Left renal cortex interstitium (tissue), 4 donors: ENCODE results near the gene VPS13D. TPM values are rescaled to one million over a fixed set of nuclear protein-coding genes. Genes with fewer than 3 reads are reported as not detected.

Experiments
- DNase-seq, 4 donors: peaks; one replicate each; pipeline ENCODE4 v3.0.0-alpha.2; 2013; ENCODE audit warnings: low read depth in 4 of 4, low spot score in 2 of 4, missing footprints in 1 of 4
- polyA plus RNA-seq, 4 donors: library from polyadenylated mRNA; unstranded; fragments of 120-200 nt; gene quantifications; one replicate each; pipeline ENCODE4 v1.2.1, GENCODE V29; 2013; ENCODE audit not compliant: insufficient read length in 4 of 4

Gene VPS13D
- polyA plus RNA-seq, 4 donors: 21.8 to 32.3 (median 27.6) TPM

DNA sequence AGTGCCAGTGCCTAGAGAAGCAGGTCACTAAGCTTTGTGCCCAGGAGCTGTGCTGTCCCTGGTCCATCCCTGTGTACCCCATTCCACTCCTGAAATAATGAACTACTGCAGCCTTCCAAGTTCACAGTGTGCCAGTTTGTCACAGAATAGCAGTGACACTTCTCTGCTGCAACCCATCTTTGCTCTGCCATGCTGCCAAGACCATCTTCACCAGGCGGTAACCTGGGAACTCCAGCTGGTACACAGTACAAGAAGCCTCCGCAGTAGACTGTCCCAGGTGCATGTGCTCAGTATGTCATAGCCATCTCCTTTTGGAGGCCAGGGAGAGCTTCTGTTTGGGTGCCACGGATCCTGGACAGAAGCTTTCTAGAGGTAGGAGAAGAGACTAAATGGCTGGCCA, 250.2 kb downstream of the VPS13D start:
- no peak for DNase-seq

DNA sequence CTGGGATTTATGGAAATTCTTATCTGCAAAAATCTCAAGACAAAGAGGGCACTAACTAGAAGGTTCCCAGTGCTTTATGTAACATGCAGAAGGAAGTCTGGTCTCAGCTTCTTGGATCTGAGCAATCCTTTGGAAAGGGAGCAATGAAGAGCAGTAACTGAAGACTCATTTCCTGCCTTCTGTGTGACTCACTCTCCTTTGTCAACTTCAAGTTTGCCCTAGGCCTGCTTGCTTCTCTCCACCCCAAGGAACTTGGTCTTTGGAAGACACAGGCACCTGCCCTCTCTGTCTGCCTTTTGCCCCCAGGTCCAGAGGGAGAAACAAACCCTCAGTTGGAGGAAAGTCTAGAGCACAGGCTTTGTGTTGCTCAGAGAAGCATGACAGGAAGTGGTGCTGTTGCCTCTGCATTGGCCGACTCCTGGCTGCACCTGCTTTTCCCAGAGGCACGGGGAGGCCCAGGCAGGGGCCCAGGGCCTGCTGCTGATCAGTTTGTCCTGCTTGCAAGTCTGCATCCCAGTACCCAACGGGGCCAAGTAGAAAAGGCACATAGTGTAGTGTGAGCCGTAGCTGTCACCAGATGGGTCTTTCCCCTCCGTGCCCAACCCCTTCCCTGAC, 251.0 kb downstream of the VPS13D start:
- no peak for DNase-seq

- no peak for DNase-seq
Observed at GRCh38 chr1:12481928-12482327, 252.1 kb downstream of the VPS13D start.

DNA sequence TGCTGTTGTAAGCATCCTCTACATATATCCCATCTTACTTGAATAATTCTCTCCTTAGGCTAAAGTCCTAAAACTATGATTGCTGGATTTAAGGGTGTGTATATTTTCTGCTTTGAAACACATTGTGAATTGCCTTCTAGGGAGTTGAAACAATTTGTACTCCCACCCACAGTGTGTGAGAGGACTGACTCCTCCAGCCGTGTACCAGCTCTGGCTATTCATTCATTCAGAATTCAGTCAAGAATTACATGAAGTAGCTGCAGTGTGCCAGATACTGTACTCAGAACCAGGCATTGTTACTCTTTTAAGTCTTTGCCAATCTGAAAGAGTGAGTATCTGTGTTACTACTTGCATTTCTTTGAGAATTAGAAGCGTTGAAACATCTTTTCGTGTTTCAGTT, 253.2 kb downstream of the VPS13D start:
- no peak for DNase-seq

- no peak for DNase-seq
Observed at GRCh38 chr1:12485231-12486058, 255.6 kb downstream of the VPS13D start.

DNA sequence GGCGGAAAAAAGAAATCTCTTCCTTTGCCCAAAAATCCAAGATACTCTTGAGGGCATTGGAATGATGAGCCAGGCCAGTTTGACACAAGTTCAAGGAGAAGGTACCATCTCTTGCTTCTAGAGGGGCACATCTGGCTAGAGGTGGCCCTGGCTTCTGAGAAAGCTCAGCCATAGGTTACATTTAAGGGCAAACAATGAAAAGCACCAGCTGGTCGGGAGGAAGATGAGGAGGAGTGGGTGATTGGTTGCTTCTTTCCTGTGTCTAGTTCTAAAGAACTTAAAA, 256.2 kb downstream of the VPS13D start:
- no peak for DNase-seq

DNA sequence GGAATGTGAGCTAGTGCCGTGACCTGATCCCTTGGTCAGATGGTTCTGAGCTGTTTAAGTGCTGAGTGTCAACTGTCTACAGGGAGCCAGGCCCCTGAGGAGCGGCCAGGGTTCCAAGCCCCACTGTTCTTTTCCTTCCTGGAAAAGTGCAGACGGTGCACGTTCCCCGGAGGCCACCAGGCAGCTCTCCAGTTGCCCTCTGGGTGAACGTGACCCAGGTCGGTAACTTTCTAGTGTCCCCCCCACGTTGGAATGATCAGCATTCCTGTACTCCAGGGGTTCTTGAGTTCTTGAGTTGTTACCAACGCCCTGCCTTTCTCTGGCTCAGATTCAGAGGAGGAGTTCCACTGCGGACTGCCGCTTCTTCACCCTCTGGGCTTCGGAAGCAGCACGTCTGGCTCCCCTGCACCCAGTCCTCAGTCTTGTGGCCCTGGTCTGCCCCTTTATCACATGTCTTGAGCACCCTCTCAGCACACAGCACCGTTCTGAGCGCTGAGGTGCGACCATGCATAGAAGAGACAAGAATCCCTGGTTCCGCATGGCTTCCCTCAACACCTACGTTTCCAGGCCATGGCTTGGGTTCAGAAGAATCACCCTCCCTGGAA, 256.7 kb downstream of the VPS13D start:
- no peak for DNase-seq

DNA sequence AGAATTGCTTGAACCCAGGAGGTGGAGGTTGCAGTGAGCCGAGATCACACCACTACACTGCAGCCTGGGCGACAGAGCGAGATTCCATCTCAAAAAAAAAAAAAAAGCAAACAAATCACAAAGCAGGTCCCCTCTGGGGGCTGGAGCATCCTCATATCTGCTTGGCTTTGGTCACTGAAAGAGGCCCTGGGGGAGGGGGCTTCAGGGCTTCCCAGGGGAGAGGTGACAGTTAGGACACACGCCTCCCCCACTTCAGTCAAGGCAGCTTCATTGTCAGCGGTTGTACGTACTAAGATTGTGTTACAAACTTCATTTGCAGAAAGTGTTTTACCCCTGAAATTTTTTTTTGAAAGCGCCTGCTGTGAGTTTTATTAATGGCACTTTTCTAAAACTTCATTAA, 257.7 kb downstream of the VPS13D start:
- no peak for DNase-seq

DNA sequence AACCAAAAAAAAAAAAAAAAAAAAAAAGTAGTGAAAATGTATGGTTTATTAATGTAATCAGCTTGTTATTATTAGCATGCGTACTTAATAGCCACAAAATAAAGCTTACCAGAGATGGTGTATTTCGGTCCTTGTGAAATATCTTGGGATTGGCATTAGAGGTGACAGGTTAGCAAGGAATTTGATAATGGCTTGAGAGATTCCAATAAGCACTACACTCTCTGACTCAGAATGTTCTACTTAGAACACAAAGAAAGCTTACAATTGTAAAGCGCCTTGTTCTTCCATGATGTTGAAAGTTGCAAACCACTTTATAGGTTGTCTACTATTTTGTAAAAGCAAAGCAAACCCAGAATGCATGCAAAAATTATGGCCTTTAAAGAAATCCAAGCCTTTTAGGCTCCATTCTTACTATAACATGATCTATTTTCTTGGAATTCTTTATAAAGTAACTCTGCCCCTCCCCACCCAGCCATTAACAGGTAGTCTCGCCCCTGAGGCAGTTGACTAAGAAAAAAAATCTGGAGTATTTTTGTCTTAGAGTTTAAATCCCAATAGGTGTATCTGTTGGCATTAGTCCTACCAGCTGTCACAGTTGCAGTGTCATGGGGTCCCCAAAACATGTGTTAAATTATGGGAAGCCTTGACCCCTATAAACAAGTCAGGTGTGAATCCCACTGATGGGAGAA, 259.0 kb downstream of the VPS13D start:
- no peak for DNase-seq

DNA sequence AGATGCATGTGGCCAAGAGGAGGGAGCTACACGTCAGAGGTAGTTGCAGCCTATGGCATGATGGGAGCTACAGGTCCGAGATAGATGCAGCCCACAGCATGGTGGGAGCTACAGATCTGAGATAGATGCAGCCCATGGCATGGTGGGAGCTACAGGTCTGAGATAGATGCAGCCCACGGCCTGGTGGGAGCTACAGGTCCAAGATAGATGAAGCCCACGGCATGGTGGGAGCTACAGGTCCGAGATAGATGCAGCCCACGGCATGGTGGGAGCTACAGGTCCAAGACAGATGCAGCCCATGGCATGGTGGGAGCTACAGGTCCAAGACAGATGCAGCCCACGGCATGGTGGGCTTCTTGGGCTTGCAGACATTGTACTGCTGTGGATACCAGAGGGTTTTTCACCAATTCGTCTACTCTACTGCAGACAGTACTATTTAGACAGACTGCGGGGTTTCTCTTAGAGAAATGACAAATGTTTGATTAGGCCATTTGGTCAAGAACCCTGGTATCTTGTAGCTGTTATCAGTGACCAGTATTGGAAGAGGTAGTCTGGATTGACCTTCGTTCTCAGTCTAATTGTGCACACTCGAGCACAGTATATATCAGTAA, 260.8 kb downstream of the VPS13D start:
- no peak for DNase-seq

DNA sequence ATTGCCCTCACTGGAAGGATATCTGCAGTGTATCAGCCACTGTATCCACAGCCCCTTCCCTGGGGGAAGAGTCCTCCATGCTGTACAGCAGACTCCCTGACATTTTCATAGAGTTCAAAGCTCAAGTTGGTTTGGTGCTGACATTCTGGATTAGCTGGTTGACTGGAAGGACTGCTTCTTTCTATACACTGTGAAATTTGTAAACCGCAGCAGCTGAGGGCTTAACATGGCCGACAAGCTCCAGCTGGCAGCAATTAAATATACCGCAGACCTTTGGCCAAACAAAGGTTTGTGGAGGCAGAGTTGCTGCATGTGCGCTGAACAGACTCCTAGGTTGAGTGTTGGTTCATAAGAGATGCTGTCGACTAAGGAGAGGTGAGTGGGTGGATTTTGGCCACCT, 261.8 kb downstream of the VPS13D start:
- no peak for DNase-seq

DNA sequence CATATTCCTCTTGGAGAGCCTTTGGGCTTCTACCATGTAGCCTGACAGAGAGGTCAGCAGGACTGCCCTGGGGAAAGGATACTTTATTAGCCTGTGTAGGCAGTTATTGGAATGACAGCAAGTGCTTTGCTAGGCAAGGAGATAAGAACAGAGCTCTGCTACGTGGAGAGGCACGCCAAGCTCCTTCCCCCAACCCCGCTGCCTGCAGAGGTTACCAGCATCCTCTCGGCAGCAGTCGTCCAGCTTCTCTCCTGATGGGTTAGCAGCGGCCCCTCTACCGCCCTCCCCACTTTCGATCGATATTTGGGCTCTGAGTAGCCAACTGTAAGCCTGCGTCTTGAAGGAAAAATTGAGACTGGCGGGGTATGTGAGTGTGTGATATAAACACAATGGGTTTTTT, 265.9 kb downstream of the VPS13D start:
- no peak for DNase-seq

GRCh38 chr1:12496154-12496961, 266.5 kb downstream of the VPS13D start:
- DNase-seq: no peak

GRCh38 chr1:12499539-12500240, 269.9 kb downstream of the VPS13D start:
- DNase-seq: no peak

DNA sequence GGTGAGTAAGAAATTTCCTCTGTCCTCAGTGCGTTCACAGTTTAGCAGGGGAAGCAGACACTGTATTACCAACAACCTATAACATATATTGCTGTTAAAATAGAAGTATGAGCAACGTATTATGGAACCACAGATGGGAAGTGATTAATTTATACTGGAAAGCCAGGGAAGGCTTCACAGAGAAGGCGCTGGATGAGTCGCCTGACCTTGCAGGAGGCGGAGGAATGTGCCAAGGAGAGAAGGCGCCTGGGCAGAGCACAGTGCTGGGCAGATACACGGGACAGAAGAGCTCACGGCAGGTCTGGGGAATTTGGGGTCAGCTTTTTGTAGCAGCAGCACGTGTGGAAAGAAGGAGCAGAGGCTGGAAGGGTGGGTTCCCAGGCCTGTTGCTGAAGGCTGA, 271.8 kb downstream of the VPS13D start:
- no peak for DNase-seq

DNA sequence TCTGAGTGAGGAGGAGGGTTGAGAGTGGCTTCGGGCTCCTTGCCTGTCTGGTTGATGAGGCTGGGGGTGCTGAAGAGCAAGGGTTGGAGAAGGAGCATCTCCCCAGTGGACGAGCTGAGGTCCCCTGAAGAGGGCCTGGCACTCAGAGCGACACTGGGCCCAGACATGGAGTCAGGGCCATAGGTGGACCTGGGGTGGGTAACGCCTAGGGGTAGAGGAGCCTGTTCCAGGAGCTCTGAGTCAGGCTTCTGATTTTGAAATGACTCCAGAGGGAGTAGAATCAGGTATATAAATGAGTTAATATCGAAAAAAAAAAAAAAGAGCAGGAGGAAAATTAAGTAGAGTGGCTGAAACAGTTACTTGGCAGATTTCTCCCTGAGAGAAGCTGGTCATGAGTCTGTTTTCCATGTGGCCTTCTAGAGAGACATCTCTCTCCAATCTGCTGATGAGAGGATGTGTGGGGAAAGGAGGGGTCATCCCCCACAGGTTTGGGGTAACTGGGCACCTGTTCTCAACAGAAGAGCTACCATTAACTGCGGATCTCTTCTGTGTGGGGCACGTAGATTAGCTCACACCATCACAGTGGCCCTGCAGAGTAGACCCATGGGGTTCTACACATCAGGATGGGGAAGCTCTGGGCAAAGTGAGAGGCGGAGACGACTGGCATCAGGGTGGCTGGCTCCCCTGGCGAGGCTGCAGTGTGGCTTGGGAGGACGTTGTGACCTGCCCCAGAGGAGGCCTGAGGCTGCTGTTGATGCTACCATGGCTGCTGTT, 272.7 kb downstream of the VPS13D start:
- DNase-seq: no peak

DNA sequence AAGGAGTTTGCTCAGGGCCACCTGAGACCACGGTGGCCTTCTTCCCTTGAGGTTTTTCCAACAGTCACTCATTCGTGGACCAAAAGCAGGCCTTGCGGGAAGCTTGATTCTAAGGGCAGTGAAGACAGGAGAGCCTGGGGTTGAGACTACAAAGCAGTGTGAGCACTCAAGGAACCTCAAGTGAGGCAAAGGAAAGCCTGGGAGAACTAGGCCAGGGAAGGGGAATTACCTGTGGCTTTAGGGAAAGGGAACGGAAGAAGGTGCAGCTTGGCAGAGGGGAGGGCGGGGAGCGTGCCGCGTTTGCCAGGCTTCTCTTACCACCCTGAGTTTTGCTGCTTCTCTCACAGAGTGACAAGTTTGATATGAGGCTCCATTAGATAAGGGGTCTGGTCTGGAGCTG, 273.9 kb downstream of the VPS13D start:
- DNase-seq: no peak

DNA sequence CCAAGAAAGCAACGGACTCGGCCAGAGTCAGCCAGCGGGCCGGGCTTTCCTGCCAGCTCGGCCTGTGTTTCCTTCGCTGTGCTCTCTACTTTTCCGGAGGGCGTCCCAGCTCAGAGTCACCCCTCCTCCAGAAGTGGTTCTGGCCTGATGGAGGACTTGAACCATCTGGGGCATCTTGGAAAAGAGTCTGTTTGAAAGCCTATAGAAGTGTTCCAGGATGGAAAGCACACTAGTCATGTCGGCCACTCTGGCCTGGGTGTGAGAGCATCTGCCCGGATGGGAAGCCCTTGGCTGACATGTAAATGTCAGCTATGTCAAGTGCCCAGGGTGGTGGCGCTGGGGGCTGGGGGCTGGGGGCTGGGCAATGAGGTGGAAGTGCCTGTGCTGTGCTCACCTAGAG, 274.8 kb downstream of the VPS13D start:
- no peak for DNase-seq

DNA sequence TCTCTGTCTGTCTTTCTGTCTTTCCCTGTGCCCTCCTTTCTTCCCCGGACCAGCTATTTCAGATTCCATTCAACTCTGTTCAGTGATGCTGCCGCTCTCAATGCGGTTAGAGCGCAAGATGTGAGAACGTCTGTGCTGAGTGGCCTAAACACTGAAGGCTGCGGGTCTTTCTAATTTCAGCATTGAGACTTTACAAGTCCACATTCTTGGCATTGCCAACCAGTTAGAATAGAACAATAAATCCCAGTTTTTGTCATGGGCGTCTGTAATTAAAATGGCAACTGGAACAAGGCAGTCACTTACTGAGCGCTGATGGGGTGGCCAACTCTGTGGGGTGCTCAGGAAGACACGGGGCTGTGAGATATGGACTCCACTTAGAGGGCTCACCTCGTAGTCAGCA, 275.4 kb downstream of the VPS13D start:
- no peak for DNase-seq
